IMR-90 (cell line): ENCODE measurements around the gene RADIL.

Experiments used
- BHLHE40 ChIP-seq: fragments of 150-350 bp; IDR thresholded peaks from 2 replicates; pipeline ENCODE4 v1.6.1; 2016; ENCODE audit warnings: mild to moderate bottlenecking, low read depth, low read length
- CEBPB ChIP-seq: IDR thresholded peaks from 2 replicates; pipeline ENCODE4 v1.6.1; 2012; ENCODE audit warnings: low read depth, low read length, improper control_type of control experiment
- CTCF ChIP-seq: conservative IDR thresholded peaks from 2 replicates; pipeline ENCODE4 v1.5.1; 2012; ENCODE audit warnings: mild to moderate bottlenecking, low read depth, low read length, improper control_type of control experiment
- MAFK ChIP-seq: IDR thresholded peaks from 2 replicates; pipeline ENCODE4 v1.6.1; 2012; ENCODE audit warnings: low read depth, low read length, improper control_type of control experiment
- NFE2L2 ChIP-seq: fragments of 150-350 bp; IDR thresholded peaks from 2 replicates; pipeline ENCODE4 v1.6.1; 2016; ENCODE audit warnings: low read depth, mild to moderate bottlenecking, low read length
- POLR2A ChIP-seq: IDR thresholded peaks from 2 replicates; pipeline ENCODE4 v1.6.1; 2012; ENCODE audit warnings: mild to moderate bottlenecking, low read depth, low read length
- RAD21 ChIP-seq: IDR thresholded peaks from 2 replicates; pipeline ENCODE4 v1.6.1; 2012; ENCODE audit warnings: low read length, improper control_type of control experiment
- TF ChIP-seq, protein P1 (sequence below): fragments of 150-350 bp; IDR thresholded peaks from 2 replicates; pipeline ENCODE4 v1.6.1; 2017; ENCODE audit warnings: mild to moderate bottlenecking, antibody characterized with exemption, low read length, low read depth

GRCh38 chr7:4797858-4798705 is 85.4 kb downstream of the RADIL start:
- TF ChIP-seq CTCF (peak; percentile 91), POLR2A (no peak), MAFK (no peak), RAD21 (peak; percentile 72), BHLHE40 (no peak), CEBPB (no peak), NFE2L2 (no peak)
- TF ChIP-seq, protein P1, sequence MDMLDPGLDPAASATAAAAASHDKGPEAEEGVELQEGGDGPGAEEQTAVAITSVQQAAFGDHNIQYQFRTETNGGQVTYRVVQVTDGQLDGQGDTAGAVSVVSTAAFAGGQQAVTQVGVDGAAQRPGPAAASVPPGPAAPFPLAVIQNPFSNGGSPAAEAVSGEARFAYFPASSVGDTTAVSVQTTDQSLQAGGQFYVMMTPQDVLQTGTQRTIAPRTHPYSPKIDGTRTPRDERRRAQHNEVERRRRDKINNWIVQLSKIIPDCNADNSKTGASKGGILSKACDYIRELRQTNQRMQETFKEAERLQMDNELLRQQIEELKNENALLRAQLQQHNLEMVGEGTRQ, result no peak
